SW 1271 (cell line): ENCODE data around the gene ZNF682.
"Not testable (repeated sequence)": the region's sequence is repeated elsewhere in the genome, so short reads cannot be mapped to it uniquely, and the experiment has no call there.

ENCODE experiments used
- DNase-seq, 2 experiments: peaks; one replicate each; lab custom pipeline; 2025; lab: John Stamatoyannopoulos, UW

Gene ZNF682

DNA sequence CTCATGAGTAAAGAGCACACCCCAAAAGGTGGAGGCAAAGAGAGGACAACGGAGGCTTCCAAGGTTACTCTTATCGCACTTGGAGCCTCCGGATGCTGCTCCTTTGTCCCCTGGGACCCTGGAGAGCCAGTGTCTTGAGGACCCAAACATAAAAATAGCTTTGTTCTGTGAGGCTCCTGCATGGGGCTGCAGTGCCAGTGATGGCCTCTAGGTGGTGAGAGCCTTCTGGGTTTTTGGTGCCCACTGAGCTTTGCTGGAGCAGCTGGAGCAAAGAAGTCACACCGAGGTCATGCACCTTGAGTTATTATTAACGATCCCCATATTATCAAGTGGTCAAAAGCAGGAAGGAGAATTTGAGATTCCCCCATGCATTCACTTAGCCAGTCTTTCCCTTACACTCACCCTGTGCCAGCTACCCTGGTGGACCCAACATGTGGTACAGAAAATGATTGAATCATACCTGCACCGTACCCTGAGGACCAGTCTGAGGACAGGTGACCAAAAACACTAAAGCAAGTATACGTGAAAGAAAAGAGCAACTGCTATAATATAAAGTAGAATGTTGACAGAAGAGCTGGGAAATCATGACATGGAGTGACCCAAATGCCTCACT, 41.5 kb downstream of the ZNF682 start:
- no peak for DNase-seq

DNA sequence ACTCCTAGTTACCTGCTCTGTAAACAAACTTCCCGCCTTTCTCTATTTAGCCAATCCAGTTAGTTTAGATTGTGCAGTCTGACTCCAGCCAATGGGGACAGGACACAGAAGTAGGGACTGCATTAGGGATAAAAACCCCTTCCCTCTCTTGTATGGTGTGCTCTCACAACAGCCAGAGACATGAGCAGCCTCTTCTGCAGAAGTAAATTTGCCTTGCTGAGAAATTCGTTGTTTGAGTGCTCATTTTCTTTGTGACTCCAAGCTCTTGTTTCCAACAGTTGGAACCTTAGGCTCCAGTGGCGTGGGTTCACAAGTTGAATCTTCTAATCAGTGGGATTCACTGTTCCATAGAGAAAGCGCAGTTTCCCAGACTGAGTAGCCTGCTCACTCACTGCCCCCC, 72.4 kb downstream of the ZNF682 start:
- no peak for DNase-seq

- not testable (repeated sequence) for DNase-seq
These were observed 73.2 kb downstream of the ZNF682 start for GRCh38 chr19:19966126-19966525.

- no peak for DNase-seq
These were observed 74.9 kb downstream of the ZNF682 start for GRCh38 chr19:19964416-19964815.

DNA sequence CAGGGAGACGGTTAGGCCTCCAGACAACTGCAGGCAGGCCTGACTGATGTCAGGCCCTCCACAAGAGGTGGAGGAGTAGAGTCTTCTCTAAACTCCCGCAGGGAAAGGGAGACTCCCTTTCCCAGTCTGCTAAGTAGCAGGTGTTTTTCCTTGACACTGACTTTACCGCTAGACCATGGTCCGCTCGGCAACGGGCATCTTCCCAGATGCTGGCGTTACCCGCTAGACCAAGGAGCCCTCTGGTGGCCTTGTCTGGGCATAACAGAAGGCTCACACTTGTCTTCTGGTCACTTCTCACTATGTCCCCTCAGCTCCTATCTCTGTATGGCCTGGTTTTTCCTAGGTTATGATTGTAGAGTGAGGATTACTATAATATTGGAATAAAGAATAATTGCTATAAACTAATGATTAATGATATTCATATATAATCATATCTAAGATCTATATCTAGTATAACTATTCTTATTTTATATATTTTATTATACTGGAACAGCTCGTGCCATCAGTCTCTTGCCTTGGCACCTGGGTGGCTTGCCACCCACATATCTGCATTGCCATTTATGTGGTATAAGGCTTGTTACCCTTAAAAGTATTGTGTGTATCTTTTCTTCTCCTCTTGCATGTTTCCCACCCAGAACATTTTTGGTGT, 80.0 kb downstream of the ZNF682 start:
- not testable (repeated sequence) for DNase-seq

- not testable (repeated sequence) for DNase-seq
These were observed 81.5 kb downstream of the ZNF682 start for GRCh38 chr19:19957766-19958165.

- no peak for DNase-seq
These were observed 82.8 kb downstream of the ZNF682 start for GRCh38 chr19:19956434-19957075.

DNA sequence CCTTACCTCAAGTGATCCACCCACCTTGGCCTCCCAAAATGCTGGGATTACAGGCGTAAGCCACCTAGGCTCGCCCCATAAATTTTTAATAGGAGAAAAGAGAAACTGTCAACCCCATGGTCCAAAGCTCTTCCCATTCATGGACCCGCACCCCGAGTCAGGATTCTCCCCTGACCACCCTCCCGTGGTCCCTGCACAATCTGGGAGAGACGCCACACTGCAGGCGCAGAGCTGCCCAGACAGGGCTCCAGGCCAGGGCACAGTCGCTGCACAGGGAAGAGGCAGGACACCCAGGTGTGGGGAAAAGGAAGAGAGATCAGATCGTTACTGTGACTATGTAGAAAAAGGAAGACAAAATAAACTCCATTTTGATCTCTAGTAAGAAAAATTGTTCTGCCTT, 84.1 kb downstream of the ZNF682 start:
- no peak for DNase-seq
